SU-DHL-6 (cell line): ENCODE data around the gene PSMA6.

Experiments
- H2AFZ ChIP-seq: fragments of 200-600 bp; sonication (generic); 2 replicates; pipeline ENCODE4 v1.6.1; 2014; ENCODE audit warnings: low read depth, mild to moderate bottlenecking, moderate library complexity, mixed read lengths, antibody characterized with exemption, low read length; ENCODE audit not compliant: severe bottlenecking
- H3F3A ChIP-seq: fragments of 200-600 bp; shearing (Covaris generic); 2 replicates; pipeline ENCODE4 v1.6.0; 2016; ENCODE audit warnings: antibody characterized with exemption, mild to moderate bottlenecking; ENCODE audit not compliant: insufficient read depth
- H3K27ac ChIP-seq: fragments of 200-600 bp; sonication (generic); 2 replicates; pipeline ENCODE4 v1.5.1; 2016; ENCODE audit warnings: low read depth, mild to moderate bottlenecking, low read length, moderate library complexity, mixed read lengths
- H3K27me3 ChIP-seq: fragments of 200-600 bp; sonication (generic), shearing (Covaris generic); 2 replicates; pipeline ENCODE4 v1.6.0; 2014; ENCODE audit warnings: mild to moderate bottlenecking, low read length
- H3K36me3 ChIP-seq: fragments of 200-600 bp; sonication (generic); 2 replicates; pipeline ENCODE4 v1.6.1; 2014; ENCODE audit warnings: mild to moderate bottlenecking, low read length, mixed read lengths
- H3K4me2 ChIP-seq: fragments of 300-600, 200-600 bp; shearing (Covaris generic), sonication (generic); 2 replicates; pipeline ENCODE4 v1.6.0; 2014; ENCODE audit warnings: low read length, low read depth, mild to moderate bottlenecking; ENCODE audit not compliant: poor library complexity, severe bottlenecking
- H3K4me3 ChIP-seq: fragments of 200-600 bp; sonication (generic); 2 replicates; pipeline ENCODE4 v1.5.1; 2014; ENCODE audit warnings: antibody characterized with exemption, low read length, mild to moderate bottlenecking, mixed read lengths; ENCODE audit not compliant: insufficient read depth, poor library complexity, severe bottlenecking
- H3K79me2 ChIP-seq: fragments of 200-600 bp; sonication (generic); 2 replicates; pipeline ENCODE4 v1.6.1; 2014; ENCODE audit warnings: mild to moderate bottlenecking, low read length, moderate library complexity; ENCODE audit not compliant: insufficient read depth
- H3K9ac ChIP-seq: fragments of 200-600 bp; sonication (generic); 2 replicates; pipeline ENCODE4 v1.7.0; 2014; ENCODE audit warnings: mild to moderate bottlenecking, low read length
- H3K9me2 ChIP-seq: fragments of 200-600 bp; sonication (generic); replicated peaks from 2 replicates; pipeline ENCODE4 v1.6.1; 2014; ENCODE audit warnings: low read length; ENCODE audit not compliant: insufficient read depth
- H3K9me3 ChIP-seq: fragments of 200-600 bp; sonication (generic); 2 replicates; pipeline ENCODE4 v1.6.1; 2014; ENCODE audit warnings: low read length, mixed read lengths; ENCODE audit not compliant: insufficient read depth
- H4K20me1 ChIP-seq: fragments of 200-600 bp; sonication (generic); 2 replicates; pipeline ENCODE4 v1.6.1; 2014; ENCODE audit warnings: low read depth, mild to moderate bottlenecking, antibody characterized with exemption, low read length, moderate library complexity, mixed read lengths
- EZH2phosphoT487 ChIP-seq: fragments of 200-600 bp; sonication (generic), shearing (Covaris generic); conservative IDR thresholded peaks from 2 replicates; pipeline ENCODE4 v1.6.1; 2018; ENCODE audit warnings: mild to moderate bottlenecking, antibody characterized with exemption, low read length, moderate library complexity, mixed read lengths
- TF ChIP-seq, protein P1 (sequence below): fragments of 200-600 bp; sonication (generic); IDR thresholded peaks from one replicate; pipeline ENCODE4 v1.5.1; 2017; ENCODE audit warnings: antibody characterized with exemption, mild to moderate bottlenecking, low read length, moderate library complexity; ENCODE audit not compliant: insufficient read depth, poor library complexity, severe bottlenecking

Gene PSMA6

DNA sequence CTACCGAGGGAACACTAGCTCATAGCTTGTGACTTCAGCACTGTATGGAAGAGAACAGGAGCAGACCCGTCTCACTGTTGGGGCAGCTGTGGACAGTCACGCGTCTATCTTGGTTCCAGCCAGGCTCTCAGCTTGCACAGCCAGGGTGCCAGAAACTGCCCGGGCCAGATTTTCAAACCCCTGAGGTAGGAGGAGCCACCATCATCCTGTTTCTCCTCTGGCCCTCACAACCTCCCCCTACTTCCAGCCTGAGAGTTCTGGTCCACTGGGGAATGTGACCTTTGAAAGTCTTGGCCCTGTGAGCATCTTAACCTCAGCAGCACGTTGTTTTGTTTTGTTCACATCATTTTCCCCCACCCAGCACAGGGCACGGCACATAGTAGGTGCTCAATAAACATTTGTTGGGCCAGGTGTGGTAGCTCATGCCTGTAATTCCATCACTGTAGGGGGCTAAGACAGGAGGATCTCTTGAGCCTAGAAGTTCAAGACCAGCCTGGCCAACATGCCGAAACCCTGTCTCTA, 50.4 kb downstream of the PSMA6 start:
- Histone ChIP-seq H3K36me3 (no peaks in the 10 kb centered on the region), H4K20me1 (no peaks in the 10 kb centered on the region), H3K27me3 (no peaks in the 10 kb centered on the region), H3F3A (no peaks in the 10 kb centered on the region), H3K9me3 (no peaks in the 10 kb centered on the region), H3K9ac (no peak overlapping the region), H3K27ac (no peak overlapping the region), H3K4me2 (no peak overlapping the region), H3K4me3 (no peak overlapping the region), H2AFZ (no peak overlapping the region), H3K9me2 (no peaks in the 10 kb centered on the region), H3K79me2 (no peaks in the 10 kb centered on the region)
- TF ChIP-seq, protein P1, sequence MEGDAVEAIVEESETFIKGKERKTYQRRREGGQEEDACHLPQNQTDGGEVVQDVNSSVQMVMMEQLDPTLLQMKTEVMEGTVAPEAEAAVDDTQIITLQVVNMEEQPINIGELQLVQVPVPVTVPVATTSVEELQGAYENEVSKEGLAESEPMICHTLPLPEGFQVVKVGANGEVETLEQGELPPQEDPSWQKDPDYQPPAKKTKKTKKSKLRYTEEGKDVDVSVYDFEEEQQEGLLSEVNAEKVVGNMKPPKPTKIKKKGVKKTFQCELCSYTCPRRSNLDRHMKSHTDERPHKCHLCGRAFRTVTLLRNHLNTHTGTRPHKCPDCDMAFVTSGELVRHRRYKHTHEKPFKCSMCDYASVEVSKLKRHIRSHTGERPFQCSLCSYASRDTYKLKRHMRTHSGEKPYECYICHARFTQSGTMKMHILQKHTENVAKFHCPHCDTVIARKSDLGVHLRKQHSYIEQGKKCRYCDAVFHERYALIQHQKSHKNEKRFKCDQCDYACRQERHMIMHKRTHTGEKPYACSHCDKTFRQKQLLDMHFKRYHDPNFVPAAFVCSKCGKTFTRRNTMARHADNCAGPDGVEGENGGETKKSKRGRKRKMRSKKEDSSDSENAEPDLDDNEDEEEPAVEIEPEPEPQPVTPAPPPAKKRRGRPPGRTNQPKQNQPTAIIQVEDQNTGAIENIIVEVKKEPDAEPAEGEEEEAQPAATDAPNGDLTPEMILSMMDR = no peak
- no peak for TF ChIP-seq EZH2phosphoT487

DNA sequence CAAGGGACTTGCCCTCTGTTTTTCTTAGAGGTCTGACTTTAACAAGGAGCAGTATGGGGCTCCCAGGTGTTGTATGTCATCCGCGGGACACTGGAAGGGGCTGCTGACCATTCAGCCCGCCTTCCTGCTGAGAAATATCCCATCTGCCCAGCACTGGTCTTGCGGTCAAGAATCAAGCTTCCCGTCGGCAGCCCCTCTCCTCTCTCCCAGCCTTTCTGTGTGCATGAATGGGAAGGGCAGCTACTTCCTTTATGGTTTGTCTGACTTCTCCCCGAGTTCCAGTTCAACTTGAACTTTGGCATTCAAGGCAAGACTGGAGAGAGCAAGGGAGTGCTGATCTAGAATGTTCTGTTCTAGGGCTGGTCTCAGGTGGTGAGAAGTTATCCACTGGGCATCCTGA, 51.5 kb downstream of the PSMA6 start:
- H3K4me3 ChIP-seq = no peak overlapping the region
- no peaks in the 10 kb centered on the region for H3K36me3 ChIP-seq
- no peak overlapping the region for H3K27ac ChIP-seq
- H3K27me3 ChIP-seq = no peaks in the 10 kb centered on the region
- no peak overlapping the region for H3K4me2 ChIP-seq
- H3K79me2 ChIP-seq = no peaks in the 10 kb centered on the region
- H3K9me2 ChIP-seq = no peaks in the 10 kb centered on the region
- H3K9me3 ChIP-seq = no peaks in the 10 kb centered on the region
- TF ChIP-seq, protein P1 = no peak
- no peak for TF ChIP-seq EZH2phosphoT487
- no peak overlapping the region for H2AFZ ChIP-seq
- no peaks in the 10 kb centered on the region for H4K20me1 ChIP-seq
- no peaks in the 10 kb centered on the region for H3F3A ChIP-seq
- H3K9ac ChIP-seq = no peak overlapping the region

DNA sequence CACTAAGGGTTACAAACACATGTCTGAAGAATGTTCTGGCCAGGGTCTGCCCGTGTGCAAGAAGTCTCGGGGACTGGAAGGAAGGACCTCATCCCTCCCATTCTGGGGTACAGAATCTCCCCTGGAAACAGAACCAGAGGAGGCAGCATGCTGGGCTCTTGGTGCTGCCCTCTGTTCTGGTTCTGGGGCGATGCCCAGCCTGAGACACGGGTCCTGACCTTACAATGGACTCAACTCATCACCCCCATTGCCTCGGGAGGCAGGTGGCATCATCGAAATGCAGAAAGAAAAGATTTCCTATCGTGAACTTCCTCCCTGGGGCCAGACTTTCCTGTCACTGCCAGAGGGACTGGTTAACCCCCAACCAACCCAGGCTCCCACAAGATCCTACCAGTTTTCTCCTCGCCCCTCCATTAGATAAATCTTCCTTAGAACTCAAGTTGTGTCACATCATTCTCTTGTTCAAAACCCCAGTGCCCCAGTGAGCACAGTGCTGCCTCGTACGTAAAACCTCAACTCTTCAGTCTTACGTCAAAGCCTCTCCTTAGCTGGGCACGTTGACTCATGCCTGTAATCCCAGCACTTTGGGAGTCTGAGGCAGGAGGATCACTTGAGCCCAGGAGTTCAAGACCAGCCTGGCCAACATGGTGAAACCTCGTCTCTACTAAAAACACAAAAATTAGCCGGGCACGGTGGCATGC, 52.1 kb downstream of the PSMA6 start:
- Histone ChIP-seq H3K27me3 (no peaks in the 10 kb centered on the region), H3K9ac (no peak overlapping the region), H4K20me1 (no peaks in the 10 kb centered on the region), H3K4me3 (no peak overlapping the region), H3F3A (no peaks in the 10 kb centered on the region), H3K9me3 (no peaks in the 10 kb centered on the region), H3K4me2 (no peak overlapping the region), H3K27ac (no peak overlapping the region), H2AFZ (no peak overlapping the region), H3K79me2 (no peaks in the 10 kb centered on the region), H3K36me3 (no peaks in the 10 kb centered on the region), H3K9me2 (no peaks in the 10 kb centered on the region)
- TF ChIP-seq EZH2phosphoT487 = no peak
- TF ChIP-seq, protein P1 = no peak
